HL-60 (cell line): ENCODE results near the gene NPVF.

Experiments
- CTCF ChIP-seq: IDR thresholded peaks from one replicate; pipeline ENCODE4 v1.5.1; 2011; ENCODE audit warnings: low read length, control low read depth, inconsistent platforms; ENCODE audit not compliant: insufficient read depth
- POLR2AphosphoS5 ChIP-seq: IDR thresholded peaks from 2 replicates; pipeline ENCODE4 v1.6.1; 2012; ENCODE audit warnings: low read depth
- REST ChIP-seq: IDR thresholded peaks from 2 replicates; pipeline ENCODE4 v1.6.1; 2012; ENCODE audit warnings: low read depth; ENCODE audit not compliant: insufficient replicate concordance

- TF ChIP-seq POLR2AphosphoS5, result no peak
- no peak for TF ChIP-seq CTCF
- no peak for TF ChIP-seq REST
These were observed 28.1 kb upstream of the NPVF start for GRCh38 chr7:25256333-25256819.
